ENCODE data around the gene TNFRSF1A.

DNA sequence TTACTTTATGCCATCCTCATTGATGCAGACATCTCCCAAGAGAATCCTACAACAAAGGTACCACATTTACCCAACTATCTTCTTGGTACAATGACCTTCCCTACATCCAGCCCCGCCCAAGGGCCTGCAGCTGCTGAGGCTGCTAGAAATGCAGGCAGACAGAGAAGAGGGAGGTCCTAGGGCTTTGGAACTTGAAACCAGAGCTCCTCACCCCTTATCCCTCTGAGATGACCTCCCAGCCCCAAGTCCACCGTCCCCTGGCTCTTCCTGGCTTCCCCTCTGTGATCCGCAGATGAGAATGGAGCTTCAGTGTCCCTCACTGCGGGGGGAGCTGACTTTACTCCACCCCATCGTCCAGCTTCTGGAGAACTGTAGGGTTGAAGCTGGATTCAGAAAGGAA is 1.6 kb upstream of the TNFRSF1A start:
- TF ChIP-seq, protein P1, sequence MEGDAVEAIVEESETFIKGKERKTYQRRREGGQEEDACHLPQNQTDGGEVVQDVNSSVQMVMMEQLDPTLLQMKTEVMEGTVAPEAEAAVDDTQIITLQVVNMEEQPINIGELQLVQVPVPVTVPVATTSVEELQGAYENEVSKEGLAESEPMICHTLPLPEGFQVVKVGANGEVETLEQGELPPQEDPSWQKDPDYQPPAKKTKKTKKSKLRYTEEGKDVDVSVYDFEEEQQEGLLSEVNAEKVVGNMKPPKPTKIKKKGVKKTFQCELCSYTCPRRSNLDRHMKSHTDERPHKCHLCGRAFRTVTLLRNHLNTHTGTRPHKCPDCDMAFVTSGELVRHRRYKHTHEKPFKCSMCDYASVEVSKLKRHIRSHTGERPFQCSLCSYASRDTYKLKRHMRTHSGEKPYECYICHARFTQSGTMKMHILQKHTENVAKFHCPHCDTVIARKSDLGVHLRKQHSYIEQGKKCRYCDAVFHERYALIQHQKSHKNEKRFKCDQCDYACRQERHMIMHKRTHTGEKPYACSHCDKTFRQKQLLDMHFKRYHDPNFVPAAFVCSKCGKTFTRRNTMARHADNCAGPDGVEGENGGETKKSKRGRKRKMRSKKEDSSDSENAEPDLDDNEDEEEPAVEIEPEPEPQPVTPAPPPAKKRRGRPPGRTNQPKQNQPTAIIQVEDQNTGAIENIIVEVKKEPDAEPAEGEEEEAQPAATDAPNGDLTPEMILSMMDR (IDR thresholded peaks at IDR 0.05; ENCODE audit: poor library complexity, severe bottlenecking): no peak
- TF ChIP-seq RAD21 (conservative IDR thresholded peaks at IDR 0.05): no peak
- TF ChIP-seq SMC3 (conservative IDR thresholded peaks at IDR 0.05; ENCODE audit: poor library complexity): no peak
